Brain pericyte (primary cell): ENCODE data around the gene MARCHF6.
"Not testable (repeated sequence)": the region's sequence is repeated elsewhere in the genome, so short reads cannot be mapped to it uniquely, and the experiment has no call there.

Source experiments
- DNase-seq: peaks from one replicate; pipeline ENCODE4 v3.0.0-alpha.2; 2012; ENCODE audit warnings: low read depth, low spot score

MARCHF6 gene

GRCh38 chr5:10376544-10376943 is 23.0 kb downstream of the MARCHF6 start:
- no peak for DNase-seq

- DNase-seq, result no peak
Measured at GRCh38 chr5:10377081-10377480, 23.6 kb downstream of the MARCHF6 start.

- DNase-seq, result no peak
Measured at GRCh38 chr5:10381803-10382202, 28.3 kb downstream of the MARCHF6 start.

- no peak for DNase-seq
Measured at GRCh38 chr5:10384483-10384882, 31.0 kb downstream of the MARCHF6 start.

GRCh38 chr5:10387690-10388089 is 34.2 kb downstream of the MARCHF6 start:
- DNase-seq, result peak; percentile 44

- no peak for DNase-seq
Measured at GRCh38 chr5:10391130-10391529, 37.6 kb downstream of the MARCHF6 start.

- DNase-seq, result not testable (repeated sequence)
Measured at GRCh38 chr5:10392567-10393328, 39.3 kb downstream of the MARCHF6 start.

GRCh38 chr5:10393491-10393890 is 40.0 kb downstream of the MARCHF6 start:
- DNase-seq, result no peak

- no peak for DNase-seq
Measured at GRCh38 chr5:10396552-10396951, 43.1 kb downstream of the MARCHF6 start.

- DNase-seq, result no peak
Measured at GRCh38 chr5:10399839-10400238, 46.3 kb downstream of the MARCHF6 start.

GRCh38 chr5:10400411-10400810 is 46.9 kb downstream of the MARCHF6 start:
- DNase-seq, result no peak

GRCh38 chr5:10400831-10401230 is 47.3 kb downstream of the MARCHF6 start:
- no peak for DNase-seq

- no peak for DNase-seq
Measured at GRCh38 chr5:10401498-10401897, 48.0 kb downstream of the MARCHF6 start.
